HG03108 (cell line): ENCODE measurements around the gene EYS.
"Not testable (repeated sequence)": the region's sequence is repeated elsewhere in the genome, so short reads cannot be mapped to it uniquely, and the experiment has no call there.

Experiments
- ATAC-seq: cut with Tn5 transposase; IDR thresholded peaks from one replicate; pipeline ENCODE4 v1.9.1; 2021; ENCODE audit warnings: moderate library complexity; ENCODE audit not compliant: unreplicated experiment

EYS gene

GRCh38 chr6:63783096-63783495 is 1923.9 kb downstream of the EYS start:
- no peak for ATAC-seq

- ATAC-seq, result no peak
Observed at GRCh38 chr6:63774961-63775360, 1932.1 kb downstream of the EYS start.

- ATAC-seq, result no peak
Observed at GRCh38 chr6:63773200-63773599, 1933.8 kb downstream of the EYS start.

GRCh38 chr6:63765828-63766227 is 1941.2 kb downstream of the EYS start:
- no peak for ATAC-seq

GRCh38 chr6:63764318-63764916 is 1942.6 kb downstream of the EYS start:
- no peak for ATAC-seq

- ATAC-seq, result no peak
Observed at GRCh38 chr6:63760199-63760598, 1946.8 kb downstream of the EYS start.

- ATAC-seq, result no peak
Observed at GRCh38 chr6:63759605-63760105, 1947.4 kb downstream of the EYS start.

- ATAC-seq, result no peak
Observed at GRCh38 chr6:63757826-63758225, 1949.2 kb downstream of the EYS start.

GRCh38 chr6:63757275-63757674 is 1949.8 kb downstream of the EYS start:
- not testable (repeated sequence) for ATAC-seq

- ATAC-seq, result no peak
Observed at GRCh38 chr6:63750400-63750799, 1956.6 kb downstream of the EYS start.

GRCh38 chr6:63745784-63746183 is 1961.2 kb downstream of the EYS start:
- ATAC-seq, result no peak

- ATAC-seq, result no peak
Observed at GRCh38 chr6:63744810-63745209, 1962.2 kb downstream of the EYS start.

GRCh38 chr6:63743691-63744090 is 1963.3 kb downstream of the EYS start:
- no peak for ATAC-seq

GRCh38 chr6:63742060-63742459 is 1965.0 kb downstream of the EYS start:
- ATAC-seq, result no peak

GRCh38 chr6:63740709-63741108 is 1966.3 kb downstream of the EYS start:
- ATAC-seq, result no peak

- ATAC-seq, result no peak
Observed at GRCh38 chr6:63739094-63739687, 1967.8 kb downstream of the EYS start.

- not testable (repeated sequence) for ATAC-seq
Observed at GRCh38 chr6:63738190-63738589, 1968.8 kb downstream of the EYS start.

- ATAC-seq, result no peak
Observed at GRCh38 chr6:63734923-63735322, 1972.1 kb downstream of the EYS start.

- no peak for ATAC-seq
Observed at GRCh38 chr6:63732336-63732735, 1974.7 kb downstream of the EYS start.

GRCh38 chr6:63731930-63732329 is 1975.1 kb downstream of the EYS start:
- ATAC-seq, result no peak

GRCh38 chr6:63730311-63730710 is 1976.7 kb downstream of the EYS start:
- ATAC-seq, result no peak

- no peak for ATAC-seq
Observed at GRCh38 chr6:63724721-63725120, 1982.3 kb downstream of the EYS start.

- ATAC-seq, result no peak
Observed at GRCh38 chr6:63721181-63721580, 1985.8 kb downstream of the EYS start.
